Measurements from ENCODE around the gene ZNF492. TPM values are rescaled to one million over a fixed set of nuclear protein-coding genes. Genes with fewer than 3 reads are reported as not detected.
"Not testable (repeated sequence)": the region's sequence is repeated elsewhere in the genome, so short reads cannot be mapped to it uniquely, and the experiment has no call there.

Gene ZNF492
- under 1 TPM in 2 of 3 donors, not detected in 1; 0.40 to 0.54 TPM for total RNA-seq
- 0.77 TPM for total RNA-seq (2013)

DNA sequence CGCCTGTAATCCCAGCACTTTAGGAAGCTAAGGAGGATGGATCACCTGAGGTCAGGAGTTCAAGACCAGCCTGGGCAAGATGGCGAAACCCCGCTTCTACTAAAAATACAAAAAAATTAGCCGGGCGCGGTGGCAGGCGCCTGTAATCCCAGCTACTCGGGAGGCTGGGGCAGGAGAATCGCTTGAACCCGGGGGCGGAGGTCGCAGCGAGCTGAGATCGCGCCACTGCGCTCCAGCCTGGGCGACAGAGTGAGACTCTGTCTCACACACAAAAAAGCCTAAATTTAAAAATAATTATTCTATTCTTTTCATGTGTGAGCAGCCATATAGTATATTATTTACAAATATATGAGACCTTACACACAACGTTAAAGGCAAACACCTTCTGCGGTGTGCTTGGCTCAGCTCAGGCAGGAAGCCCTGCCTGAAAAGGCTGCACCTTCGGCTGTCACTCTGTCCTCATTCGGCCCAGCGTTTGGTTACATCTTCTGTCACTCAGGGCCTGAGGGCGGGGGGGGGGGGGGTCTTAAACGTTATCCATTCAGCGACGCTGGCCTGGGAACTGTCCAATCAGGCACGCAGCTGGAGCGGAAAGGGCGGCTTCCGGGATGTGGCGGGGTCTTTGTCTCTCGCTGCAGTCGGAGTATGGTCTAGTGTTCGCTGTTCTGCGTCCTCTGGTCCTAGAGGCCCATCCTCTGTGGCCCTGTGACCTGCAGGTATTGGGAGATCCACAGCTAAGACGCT is at the start of gene ZNF492:
Gene ZNF492 (plus strand): TSS at position 619 of the 744 bp plus-strand sequence. CDS start 19,076 bp downstream, outside the sequence.
- not testable (repeated sequence) for H3K27ac Mint-ChIP-seq
- 10% methylated on average over 35 of the region's 36 CpGs for WGBS (ENCODE audit: insufficient coverage)
- H3K27ac ChIP-seq (ENCODE audit: low read length): peak within 1 kb of the TSS; percentile 19

DNA sequence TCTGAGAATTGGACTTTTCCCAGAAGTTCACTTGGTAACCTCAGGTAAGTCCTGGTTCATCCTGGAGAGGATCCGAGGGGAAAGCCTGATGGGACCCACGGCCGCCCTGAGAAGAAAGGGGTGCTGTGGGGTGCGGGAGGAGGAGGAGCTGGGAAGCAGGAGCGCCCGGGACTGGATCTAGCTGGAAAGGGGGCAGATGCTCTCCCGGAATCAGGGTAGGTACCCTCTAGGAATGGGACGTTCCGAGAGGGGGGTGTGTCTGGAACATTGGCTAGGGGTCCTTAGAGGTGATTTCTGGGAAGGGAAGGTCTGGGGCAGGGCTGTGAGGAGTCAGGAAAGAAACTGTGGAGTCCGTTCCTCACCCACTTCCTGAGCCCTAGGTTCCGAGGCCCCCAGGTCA is 38.7 kb upstream of the ZNF492 start:
- Mint-ChIP-seq H3K4me1 (no peaks in the 10 kb centered on the region), H3K27me3 (ENCODE audit: low read depth in 2 of 2) (no peaks in the 10 kb centered on the region), H3K36me3 (no peaks in the 10 kb centered on the region), H3K9me3 (peaks cover 16 to 22% of the 10 kb centered on the region in 2 donors), H3K4me3 (no peak overlapping the region), H3K27ac (no peak overlapping the region)
- no peak overlapping the region for H3K4me3 ChIP-seq (ENCODE audit: low read length)
- H3K36me3 ChIP-seq (ENCODE audit: control insufficient read depth, insufficient read depth, low read length): no peaks in the 10 kb centered on the region
- ATAC-seq (no peak), DNase-seq (no peak)
- H3K27ac ChIP-seq (ENCODE audit: low read length): no peak overlapping the region
- no peaks in the 10 kb centered on the region for H3K27me3 ChIP-seq (ENCODE audit: control insufficient read depth, insufficient read depth, low read length)
- H3K9me3 ChIP-seq (ENCODE audit: control insufficient read depth, insufficient read depth, low read length): peaks cover 29% of the 10 kb centered on the region
- intact Hi-C loops (cut with micrococcal nuclease): no loop called here
- no peaks in the 10 kb centered on the region for H3K4me1 ChIP-seq (ENCODE audit: control insufficient read depth, insufficient read depth, low read length)
- WGBS (ENCODE audit: insufficient coverage): 57% methylated on average over 11 of the region's 11 CpGs
- TF ChIP-seq, protein P1, sequence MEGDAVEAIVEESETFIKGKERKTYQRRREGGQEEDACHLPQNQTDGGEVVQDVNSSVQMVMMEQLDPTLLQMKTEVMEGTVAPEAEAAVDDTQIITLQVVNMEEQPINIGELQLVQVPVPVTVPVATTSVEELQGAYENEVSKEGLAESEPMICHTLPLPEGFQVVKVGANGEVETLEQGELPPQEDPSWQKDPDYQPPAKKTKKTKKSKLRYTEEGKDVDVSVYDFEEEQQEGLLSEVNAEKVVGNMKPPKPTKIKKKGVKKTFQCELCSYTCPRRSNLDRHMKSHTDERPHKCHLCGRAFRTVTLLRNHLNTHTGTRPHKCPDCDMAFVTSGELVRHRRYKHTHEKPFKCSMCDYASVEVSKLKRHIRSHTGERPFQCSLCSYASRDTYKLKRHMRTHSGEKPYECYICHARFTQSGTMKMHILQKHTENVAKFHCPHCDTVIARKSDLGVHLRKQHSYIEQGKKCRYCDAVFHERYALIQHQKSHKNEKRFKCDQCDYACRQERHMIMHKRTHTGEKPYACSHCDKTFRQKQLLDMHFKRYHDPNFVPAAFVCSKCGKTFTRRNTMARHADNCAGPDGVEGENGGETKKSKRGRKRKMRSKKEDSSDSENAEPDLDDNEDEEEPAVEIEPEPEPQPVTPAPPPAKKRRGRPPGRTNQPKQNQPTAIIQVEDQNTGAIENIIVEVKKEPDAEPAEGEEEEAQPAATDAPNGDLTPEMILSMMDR (IDR thresholded peaks at IDR 0.05): no peak

More for the DNA sequence above, at the start of gene ZNF492:
- intact Hi-C loops (cut with micrococcal nuclease); H3K4me1 Mint-ChIP-seq; H3K9me3 ChIP-seq (ENCODE audit: control insufficient read depth, insufficient read depth, low read length); H3K9me3 Mint-ChIP-seq; H3K27me3 ChIP-seq (ENCODE audit: control insufficient read depth, insufficient read depth, low read length); H3K36me3 ChIP-seq (ENCODE audit: control insufficient read depth, insufficient read depth, low read length); H3K27me3 Mint-ChIP-seq (ENCODE audit: low read depth in 2 of 2); H3K36me3 Mint-ChIP-seq: not testable (repeated sequence)
- Histone ChIP-seq H3K4me1 (ENCODE audit: control insufficient read depth, insufficient read depth, low read length) (peaks cover 11% of the 10 kb centered on the region), H3K4me3 (ENCODE audit: low read length) (peak within 1 kb of the TSS; percentile 65)
- ATAC-seq (peak; percentile 54 to 97 (median 95)), DNase-seq (peak in 1 of 2 donors; percentile 87)
- peak within 1 kb of the TSS; percentile 89 for H3K4me3 Mint-ChIP-seq

DNA sequence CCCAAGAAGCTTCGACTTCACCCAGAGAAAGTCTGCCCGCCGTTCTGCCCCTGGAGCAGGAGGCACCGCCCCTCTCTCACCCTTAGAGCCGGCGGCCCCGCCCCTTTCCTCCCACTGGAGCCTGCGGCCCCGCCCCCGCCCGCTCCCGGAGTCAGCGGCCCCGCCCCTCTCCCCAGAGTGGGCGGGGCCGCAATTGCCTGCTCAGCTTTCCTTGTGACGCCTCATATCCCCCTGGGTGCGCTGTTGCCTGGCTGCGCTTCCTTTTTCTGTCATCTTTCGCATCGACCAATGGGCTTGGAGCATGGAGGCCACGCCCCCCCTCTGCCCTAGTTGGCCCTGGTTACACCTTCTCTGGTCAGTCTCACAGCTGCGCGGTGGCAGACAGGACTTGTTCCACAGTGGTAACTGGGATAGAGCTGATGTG is 38.2 kb upstream of the ZNF492 start:
- no peak for ATAC-seq
- Mint-ChIP-seq H3K4me3 (no peak overlapping the region), H3K27me3 (ENCODE audit: low read depth in 2 of 2) (no peaks in the 10 kb centered on the region), H3K9me3 (peaks cover 16 to 25% of the 10 kb centered on the region in 2 donors), H3K4me1 (no peaks in the 10 kb centered on the region), H3K36me3 (no peaks in the 10 kb centered on the region), H3K27ac (no peak overlapping the region)
- intact Hi-C loops (cut with micrococcal nuclease): no loop called here
- DNase-seq: no peak
- H3K27me3 ChIP-seq (ENCODE audit: control insufficient read depth, insufficient read depth, low read length): no peaks in the 10 kb centered on the region
- H3K9me3 ChIP-seq (ENCODE audit: control insufficient read depth, insufficient read depth, low read length): peaks cover 34% of the 10 kb centered on the region
- WGBS (ENCODE audit: insufficient coverage): 17% methylated on average over 24 of the region's 24 CpGs
- TF ChIP-seq, protein P1 (IDR thresholded peaks at IDR 0.05): no peak
- no peaks in the 10 kb centered on the region for H3K4me1 ChIP-seq (ENCODE audit: control insufficient read depth, insufficient read depth, low read length)
- H3K4me3 ChIP-seq (ENCODE audit: low read length): no peak overlapping the region
- no peaks in the 10 kb centered on the region for H3K36me3 ChIP-seq (ENCODE audit: control insufficient read depth, insufficient read depth, low read length)
- no peak overlapping the region for H3K27ac ChIP-seq (ENCODE audit: low read length)

DNA sequence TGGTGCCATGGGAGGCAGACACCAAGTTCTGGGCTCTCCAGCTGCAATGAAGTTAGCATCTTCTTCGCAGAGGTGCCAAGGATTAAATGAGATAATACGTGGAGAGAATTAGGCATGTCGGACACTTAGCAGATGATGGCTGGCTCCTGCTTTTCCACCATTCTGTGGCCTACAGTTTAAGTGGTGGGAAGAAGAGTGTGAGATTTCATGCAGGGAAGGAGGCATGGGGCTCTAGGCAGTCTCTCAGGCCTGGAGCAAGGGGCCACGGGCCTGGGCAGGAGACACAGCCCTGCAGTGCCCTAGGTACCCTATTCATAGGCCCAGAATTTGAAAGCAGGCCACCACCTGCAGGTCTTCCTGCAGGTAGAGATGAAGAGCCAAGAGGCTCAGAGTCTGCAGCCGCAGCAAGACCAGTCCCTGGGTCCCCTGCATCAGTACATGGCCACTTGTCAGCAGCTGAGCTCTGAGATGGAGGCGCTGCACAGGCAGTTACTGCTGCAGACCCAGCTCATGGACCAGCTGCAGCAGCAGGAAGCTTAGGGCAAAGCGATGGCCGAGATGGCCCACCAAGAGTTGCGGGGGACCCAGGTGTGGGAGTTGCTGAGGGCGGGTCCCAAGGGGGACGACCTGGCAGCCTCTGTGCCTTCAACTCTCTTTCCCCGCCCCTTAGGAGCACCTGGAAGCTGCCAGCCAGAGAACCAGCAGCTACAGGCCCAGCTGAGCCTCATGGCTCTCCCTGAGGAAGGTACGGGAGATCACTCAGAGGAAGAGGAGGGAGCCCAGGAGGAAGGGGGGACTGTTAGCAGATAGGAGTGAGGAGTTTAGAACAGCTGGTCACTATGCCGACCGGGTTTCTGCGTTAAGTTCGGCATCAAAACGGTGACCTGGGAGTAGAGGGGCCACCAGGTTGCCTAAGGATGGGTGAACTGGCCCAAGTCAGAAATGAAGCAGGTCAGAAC is 33.2 kb upstream of the ZNF492 start:
- ATAC-seq (no peak), DNase-seq (no peak)
- Histone ChIP-seq H3K4me3 (ENCODE audit: low read length) (no peak overlapping the region), H3K36me3 (ENCODE audit: control insufficient read depth, insufficient read depth, low read length) (no peaks in the 10 kb centered on the region), H3K4me1 (ENCODE audit: control insufficient read depth, insufficient read depth, low read length) (no peaks in the 10 kb centered on the region), H3K27me3 (ENCODE audit: control insufficient read depth, insufficient read depth, low read length) (no peaks in the 10 kb centered on the region), H3K9me3 (ENCODE audit: control insufficient read depth, insufficient read depth, low read length) (peaks cover 54% of the 10 kb centered on the region), H3K27ac (ENCODE audit: low read length) (no peak overlapping the region)
- WGBS (ENCODE audit: insufficient coverage): 85% methylated on average over 18 of the region's 18 CpGs
- TF ChIP-seq, protein P1 (IDR thresholded peaks at IDR 0.05): no peak
- H3K36me3 Mint-ChIP-seq: no peaks in the 10 kb centered on the region
- intact Hi-C loops (cut with micrococcal nuclease): no loop called here
- H3K9me3 Mint-ChIP-seq: peaks cover 17 to 36% of the 10 kb centered on the region in 2 donors
- no peak overlapping the region for H3K4me3 Mint-ChIP-seq
- H3K27me3 Mint-ChIP-seq (ENCODE audit: low read depth in 2 of 2): no peaks in the 10 kb centered on the region
- H3K4me1 Mint-ChIP-seq: no peaks in the 10 kb centered on the region
- H3K27ac Mint-ChIP-seq: no peak overlapping the region

Data from natural killer cell (primary cell).